IPS DF 4.7 (cell line): ENCODE data around the gene OR6M1.

ENCODE experiments used
- DNase-seq: peaks from one replicate; pipeline ENCODE4 v3.0.0-alpha.2; 2013; ENCODE audit warnings: low spot score; ENCODE audit errors: extremely low read depth

Gene OR6M1

GRCh38 chr11:123775715-123776549 is 30.2 kb downstream of the OR6M1 start:
- DNase-seq: no peak

DNA sequence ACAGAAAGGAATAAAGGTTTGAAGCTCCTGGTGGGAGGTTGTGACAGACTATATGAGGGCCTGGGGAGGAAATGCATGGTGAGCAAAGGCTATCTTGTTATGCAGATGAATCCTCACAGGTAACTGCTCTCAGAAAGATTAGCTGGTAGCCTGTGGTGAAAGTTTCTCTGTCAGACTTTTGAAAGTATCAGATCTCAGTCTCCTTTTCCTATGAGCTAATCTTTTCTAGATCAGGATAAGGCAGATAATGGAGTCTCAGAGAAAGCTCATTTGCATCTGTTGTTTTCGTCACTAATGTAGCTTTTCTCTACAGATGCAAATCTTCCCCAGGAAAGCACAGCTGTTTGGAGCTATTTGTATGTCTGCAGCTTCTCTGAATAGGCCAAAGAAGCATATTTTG is 30.9 kb downstream of the OR6M1 start:
- peak; percentile 85 for DNase-seq

DNA sequence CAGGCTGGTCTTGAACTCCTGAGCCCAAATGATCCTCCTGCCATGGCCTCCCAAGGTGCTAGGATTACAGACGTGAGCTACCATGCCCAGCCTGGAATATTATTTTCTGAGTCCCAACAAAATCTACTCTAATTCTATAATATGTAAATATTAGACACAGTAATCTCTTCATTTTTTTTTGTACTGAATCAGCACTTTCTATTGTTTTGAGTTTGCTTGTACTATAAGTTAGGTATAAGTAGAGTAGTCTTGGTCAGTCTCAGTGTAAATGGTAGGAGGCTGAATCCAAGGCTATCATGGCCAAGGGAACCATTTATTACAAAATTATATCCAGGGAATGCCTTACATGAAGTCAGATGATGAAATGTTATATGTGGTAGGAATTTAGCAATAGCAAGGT is 32.2 kb downstream of the OR6M1 start:
- no peak for DNase-seq

GRCh38 chr11:123773026-123773425 is 33.1 kb downstream of the OR6M1 start:
- no peak for DNase-seq

GRCh38 chr11:123771664-123772063 is 34.5 kb downstream of the OR6M1 start:
- no peak for DNase-seq

DNA sequence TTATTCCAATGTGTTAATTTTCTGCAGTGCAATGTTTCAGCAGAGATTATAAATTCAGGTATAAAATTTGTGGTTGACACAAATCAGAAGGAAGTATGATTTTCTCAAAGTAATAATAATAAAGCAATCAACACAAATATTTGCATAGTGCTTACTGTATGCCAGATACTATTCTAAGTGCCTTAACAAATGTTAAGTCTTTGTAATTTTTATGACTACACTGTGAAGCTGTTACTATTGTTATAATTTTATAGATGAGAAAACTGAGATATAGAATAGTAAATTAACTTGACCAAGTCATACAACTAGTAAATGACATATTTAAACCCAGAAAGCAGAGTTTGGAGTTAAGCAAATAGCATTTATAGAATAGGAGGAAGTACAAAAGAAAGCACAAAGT is 35.4 kb downstream of the OR6M1 start:
- DNase-seq: no peak

DNA sequence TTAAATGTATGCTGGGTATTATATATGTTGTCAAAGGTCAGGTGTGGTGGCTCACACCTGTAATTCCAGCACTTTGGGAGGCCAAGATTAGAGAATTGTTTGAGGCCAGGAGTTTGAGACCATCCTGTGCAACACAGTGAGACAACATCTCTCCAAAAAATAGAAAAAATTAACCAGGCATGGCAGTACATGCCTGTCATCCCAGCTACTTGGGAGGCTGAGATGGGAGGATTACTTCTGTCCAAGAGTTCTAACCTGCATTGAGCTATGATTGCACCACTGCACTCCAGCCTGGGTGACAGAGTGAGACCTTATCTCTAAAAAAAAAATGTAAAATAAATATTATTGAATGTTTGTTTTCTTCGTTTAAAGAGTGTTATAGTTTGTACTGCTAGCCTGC is 40.5 kb downstream of the OR6M1 start:
- DNase-seq: no peak

DNA sequence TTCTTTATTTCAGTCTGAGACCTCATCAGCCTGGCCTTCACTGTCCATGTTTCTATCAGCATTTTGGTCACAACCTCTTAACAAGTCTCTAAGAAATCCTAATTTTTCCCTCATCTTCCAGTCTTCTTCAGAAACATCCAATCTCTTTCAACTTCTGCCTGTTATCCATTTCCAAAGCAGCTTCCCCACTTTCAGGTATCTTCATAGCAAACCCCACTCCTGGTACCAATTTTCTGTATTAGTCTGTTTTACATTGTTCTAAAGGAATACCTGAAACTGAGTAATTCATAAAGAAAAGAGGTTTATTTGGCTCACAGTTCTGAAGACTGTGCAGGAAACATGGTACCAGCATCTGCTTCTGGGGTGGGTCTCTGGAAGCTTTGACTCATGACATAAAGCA is 43.7 kb downstream of the OR6M1 start:
- no peak for DNase-seq

DNA sequence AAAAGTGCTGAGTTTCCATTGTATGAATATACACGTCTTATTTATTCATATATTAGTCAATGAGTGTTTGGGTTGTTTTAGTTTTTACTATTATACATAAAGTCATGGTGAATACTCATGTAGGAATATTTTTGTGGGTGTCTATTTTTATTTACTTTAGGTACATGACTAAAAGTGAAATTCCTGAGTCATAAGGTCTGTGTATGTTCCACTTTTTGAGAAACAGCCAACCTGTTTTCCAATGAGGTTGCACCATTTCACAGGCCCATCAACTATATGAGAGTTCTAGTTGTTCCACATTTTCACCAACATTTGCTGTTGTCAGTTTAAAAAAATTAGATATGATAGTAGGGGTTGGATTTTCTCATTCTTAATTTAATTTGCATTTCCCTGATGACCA is 45.3 kb downstream of the OR6M1 start:
- DNase-seq: no peak

- no peak for DNase-seq
Observed at GRCh38 chr11:123757976-123758375, 48.2 kb downstream of the OR6M1 start.

- no peak for DNase-seq
Observed at GRCh38 chr11:123755813-123756212, 50.3 kb downstream of the OR6M1 start.
